22Rv1 (cell line): ENCODE results near the gene ZNF606.
"Not testable (repeated sequence)": the region's sequence is repeated elsewhere in the genome, so short reads cannot be mapped to it uniquely, and the experiment has no call there.

ENCODE experiments used
- ZFX ChIP-seq: fragments of 450-650 bp; IDR thresholded peaks from 2 replicates; pipeline ENCODE4 v1.6.1; 2017; ENCODE audit warnings: antibody characterized with exemption, borderline replicate concordance
- TF ChIP-seq, protein P1 (sequence below): fragments of 450-650 bp; IDR thresholded peaks from 2 replicates; pipeline ENCODE4 v1.5.1; 2017; ENCODE audit warnings: mild to moderate bottlenecking

DNA sequence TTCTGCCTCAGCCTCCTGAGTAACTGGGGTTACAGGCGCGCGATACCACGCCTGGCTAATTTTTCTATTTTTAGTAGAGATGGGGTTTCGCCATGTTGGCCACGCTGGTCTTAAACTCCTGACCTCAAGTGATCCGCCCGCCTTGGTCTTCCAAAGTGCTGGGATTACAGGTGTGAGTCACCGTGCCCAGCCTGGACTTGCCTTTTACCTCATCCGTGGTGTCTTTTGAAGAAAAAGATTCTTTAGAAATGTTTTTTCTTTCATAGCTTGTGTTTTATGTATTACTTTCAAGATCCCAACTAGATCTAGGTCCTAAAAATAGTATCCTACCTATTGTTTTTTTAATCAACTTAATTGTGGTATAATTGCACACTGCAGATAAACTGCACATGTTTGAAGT, 6.3 kb upstream of the ZNF606 start:
- TF ChIP-seq, protein P1, sequence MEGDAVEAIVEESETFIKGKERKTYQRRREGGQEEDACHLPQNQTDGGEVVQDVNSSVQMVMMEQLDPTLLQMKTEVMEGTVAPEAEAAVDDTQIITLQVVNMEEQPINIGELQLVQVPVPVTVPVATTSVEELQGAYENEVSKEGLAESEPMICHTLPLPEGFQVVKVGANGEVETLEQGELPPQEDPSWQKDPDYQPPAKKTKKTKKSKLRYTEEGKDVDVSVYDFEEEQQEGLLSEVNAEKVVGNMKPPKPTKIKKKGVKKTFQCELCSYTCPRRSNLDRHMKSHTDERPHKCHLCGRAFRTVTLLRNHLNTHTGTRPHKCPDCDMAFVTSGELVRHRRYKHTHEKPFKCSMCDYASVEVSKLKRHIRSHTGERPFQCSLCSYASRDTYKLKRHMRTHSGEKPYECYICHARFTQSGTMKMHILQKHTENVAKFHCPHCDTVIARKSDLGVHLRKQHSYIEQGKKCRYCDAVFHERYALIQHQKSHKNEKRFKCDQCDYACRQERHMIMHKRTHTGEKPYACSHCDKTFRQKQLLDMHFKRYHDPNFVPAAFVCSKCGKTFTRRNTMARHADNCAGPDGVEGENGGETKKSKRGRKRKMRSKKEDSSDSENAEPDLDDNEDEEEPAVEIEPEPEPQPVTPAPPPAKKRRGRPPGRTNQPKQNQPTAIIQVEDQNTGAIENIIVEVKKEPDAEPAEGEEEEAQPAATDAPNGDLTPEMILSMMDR, result not testable (repeated sequence)
- not testable (repeated sequence) for TF ChIP-seq ZFX
